ENCODE results near the gene PAOX. TPM values are rescaled to one million over a fixed set of nuclear protein-coding genes. Genes with fewer than 3 reads are reported as not detected.

The PAOX gene
- total and polyA plus RNA-seq, 2 of the 13 experiments (the other 11 are each of a cell fraction or from before 2014, with no cell fraction given), result 0.49 to 0.77 TPM

GRCh38 chr10:133347710-133348517 lies 31.1 kb upstream of the PAOX start (continued):
- TF ChIP-seq, protein P1, sequence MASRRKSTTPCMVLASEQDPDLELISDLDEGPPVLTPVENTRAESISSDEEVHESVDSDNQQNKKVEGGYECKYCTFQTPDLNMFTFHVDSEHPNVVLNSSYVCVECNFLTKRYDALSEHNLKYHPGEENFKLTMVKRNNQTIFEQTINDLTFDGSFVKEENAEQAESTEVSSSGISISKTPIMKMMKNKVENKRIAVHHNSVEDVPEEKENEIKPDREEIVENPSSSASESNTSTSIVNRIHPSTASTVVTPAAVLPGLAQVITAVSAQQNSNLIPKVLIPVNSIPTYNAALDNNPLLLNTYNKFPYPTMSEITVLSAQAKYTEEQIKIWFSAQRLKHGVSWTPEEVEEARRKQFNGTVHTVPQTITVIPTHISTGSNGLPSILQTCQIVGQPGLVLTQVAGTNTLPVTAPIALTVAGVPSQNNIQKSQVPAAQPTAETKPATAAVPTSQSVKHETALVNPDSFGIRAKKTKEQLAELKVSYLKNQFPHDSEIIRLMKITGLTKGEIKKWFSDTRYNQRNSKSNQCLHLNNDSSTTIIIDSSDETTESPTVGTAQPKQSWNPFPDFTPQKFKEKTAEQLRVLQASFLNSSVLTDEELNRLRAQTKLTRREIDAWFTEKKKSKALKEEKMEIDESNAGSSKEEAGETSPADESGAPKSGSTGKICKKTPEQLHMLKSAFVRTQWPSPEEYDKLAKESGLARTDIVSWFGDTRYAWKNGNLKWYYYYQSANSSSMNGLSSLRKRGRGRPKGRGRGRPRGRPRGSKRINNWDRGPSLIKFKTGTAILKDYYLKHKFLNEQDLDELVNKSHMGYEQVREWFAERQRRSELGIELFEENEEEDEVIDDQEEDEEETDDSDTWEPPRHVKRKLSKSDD (CRISPR knock-in tag; IDR thresholded peaks at IDR 0.05; ENCODE audit: low read depth), result no peak
- TF ChIP-seq ZNF879 (CRISPR knock-in tag; IDR thresholded peaks at IDR 0.05) (no peak), ZNF317 (CRISPR knock-in tag; IDR thresholded peaks at IDR 0.05) (0 out of 2 replicates have a peak, but pooled peaks have one; percentile 18), ZNF557 (CRISPR knock-in tag; IDR thresholded peaks at IDR 0.05) (no peak), ZNF776 (CRISPR knock-in tag; IDR thresholded peaks at IDR 0.05) (no peak), NR1H2 (CRISPR knock-in tag; IDR thresholded peaks at IDR 0.05; ENCODE audit: borderline replicate concordance, low read depth) (no peak), POLR2AphosphoS2 (IDR thresholded peaks at IDR 0.05; ENCODE audit: low read depth, low read length) (no peak), ZKSCAN8 (CRISPR knock-in tag; IDR thresholded peaks at IDR 0.05; ENCODE audit: borderline replicate concordance) (no peak), ZNF382 (CRISPR knock-in tag; IDR thresholded peaks at IDR 0.05; ENCODE audit: borderline replicate concordance) (no peak), ZNF335 (CRISPR knock-in tag; IDR thresholded peaks at IDR 0.05) (no peak), ARID2 (CRISPR knock-in tag; IDR thresholded peaks at IDR 0.05; ENCODE audit: borderline replicate concordance) (no peak)
- TF ChIP-seq, protein P2, sequence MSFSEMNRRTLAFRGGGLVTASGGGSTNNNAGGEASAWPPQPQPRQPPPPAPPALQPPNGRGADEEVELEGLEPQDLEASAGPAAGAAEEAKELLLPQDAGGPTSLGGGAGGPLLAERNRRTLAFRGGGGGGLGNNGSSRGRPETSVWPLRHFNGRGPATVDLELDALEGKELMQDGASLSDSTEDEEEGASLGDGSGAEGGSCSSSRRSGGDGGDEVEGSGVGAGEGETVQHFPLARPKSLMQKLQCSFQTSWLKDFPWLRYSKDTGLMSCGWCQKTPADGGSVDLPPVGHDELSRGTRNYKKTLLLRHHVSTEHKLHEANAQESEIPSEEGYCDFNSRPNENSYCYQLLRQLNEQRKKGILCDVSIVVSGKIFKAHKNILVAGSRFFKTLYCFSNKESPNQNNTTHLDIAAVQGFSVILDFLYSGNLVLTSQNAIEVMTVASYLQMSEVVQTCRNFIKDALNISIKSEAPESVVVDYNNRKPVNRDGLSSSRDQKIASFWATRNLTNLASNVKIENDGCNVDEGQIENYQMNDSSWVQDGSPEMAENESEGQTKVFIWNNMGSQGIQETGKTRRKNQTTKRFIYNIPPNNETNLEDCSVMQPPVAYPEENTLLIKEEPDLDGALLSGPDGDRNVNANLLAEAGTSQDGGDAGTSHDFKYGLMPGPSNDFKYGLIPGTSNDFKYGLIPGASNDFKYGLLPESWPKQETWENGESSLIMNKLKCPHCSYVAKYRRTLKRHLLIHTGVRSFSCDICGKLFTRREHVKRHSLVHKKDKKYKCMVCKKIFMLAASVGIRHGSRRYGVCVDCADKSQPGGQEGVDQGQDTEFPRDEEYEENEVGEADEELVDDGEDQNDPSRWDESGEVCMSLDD (CRISPR knock-in tag; IDR thresholded peaks at IDR 0.05; ENCODE audit: borderline replicate concordance), result peak; percentile 39; the same call in 1 of the 2 replicates
- TF ChIP-seq, protein P3, sequence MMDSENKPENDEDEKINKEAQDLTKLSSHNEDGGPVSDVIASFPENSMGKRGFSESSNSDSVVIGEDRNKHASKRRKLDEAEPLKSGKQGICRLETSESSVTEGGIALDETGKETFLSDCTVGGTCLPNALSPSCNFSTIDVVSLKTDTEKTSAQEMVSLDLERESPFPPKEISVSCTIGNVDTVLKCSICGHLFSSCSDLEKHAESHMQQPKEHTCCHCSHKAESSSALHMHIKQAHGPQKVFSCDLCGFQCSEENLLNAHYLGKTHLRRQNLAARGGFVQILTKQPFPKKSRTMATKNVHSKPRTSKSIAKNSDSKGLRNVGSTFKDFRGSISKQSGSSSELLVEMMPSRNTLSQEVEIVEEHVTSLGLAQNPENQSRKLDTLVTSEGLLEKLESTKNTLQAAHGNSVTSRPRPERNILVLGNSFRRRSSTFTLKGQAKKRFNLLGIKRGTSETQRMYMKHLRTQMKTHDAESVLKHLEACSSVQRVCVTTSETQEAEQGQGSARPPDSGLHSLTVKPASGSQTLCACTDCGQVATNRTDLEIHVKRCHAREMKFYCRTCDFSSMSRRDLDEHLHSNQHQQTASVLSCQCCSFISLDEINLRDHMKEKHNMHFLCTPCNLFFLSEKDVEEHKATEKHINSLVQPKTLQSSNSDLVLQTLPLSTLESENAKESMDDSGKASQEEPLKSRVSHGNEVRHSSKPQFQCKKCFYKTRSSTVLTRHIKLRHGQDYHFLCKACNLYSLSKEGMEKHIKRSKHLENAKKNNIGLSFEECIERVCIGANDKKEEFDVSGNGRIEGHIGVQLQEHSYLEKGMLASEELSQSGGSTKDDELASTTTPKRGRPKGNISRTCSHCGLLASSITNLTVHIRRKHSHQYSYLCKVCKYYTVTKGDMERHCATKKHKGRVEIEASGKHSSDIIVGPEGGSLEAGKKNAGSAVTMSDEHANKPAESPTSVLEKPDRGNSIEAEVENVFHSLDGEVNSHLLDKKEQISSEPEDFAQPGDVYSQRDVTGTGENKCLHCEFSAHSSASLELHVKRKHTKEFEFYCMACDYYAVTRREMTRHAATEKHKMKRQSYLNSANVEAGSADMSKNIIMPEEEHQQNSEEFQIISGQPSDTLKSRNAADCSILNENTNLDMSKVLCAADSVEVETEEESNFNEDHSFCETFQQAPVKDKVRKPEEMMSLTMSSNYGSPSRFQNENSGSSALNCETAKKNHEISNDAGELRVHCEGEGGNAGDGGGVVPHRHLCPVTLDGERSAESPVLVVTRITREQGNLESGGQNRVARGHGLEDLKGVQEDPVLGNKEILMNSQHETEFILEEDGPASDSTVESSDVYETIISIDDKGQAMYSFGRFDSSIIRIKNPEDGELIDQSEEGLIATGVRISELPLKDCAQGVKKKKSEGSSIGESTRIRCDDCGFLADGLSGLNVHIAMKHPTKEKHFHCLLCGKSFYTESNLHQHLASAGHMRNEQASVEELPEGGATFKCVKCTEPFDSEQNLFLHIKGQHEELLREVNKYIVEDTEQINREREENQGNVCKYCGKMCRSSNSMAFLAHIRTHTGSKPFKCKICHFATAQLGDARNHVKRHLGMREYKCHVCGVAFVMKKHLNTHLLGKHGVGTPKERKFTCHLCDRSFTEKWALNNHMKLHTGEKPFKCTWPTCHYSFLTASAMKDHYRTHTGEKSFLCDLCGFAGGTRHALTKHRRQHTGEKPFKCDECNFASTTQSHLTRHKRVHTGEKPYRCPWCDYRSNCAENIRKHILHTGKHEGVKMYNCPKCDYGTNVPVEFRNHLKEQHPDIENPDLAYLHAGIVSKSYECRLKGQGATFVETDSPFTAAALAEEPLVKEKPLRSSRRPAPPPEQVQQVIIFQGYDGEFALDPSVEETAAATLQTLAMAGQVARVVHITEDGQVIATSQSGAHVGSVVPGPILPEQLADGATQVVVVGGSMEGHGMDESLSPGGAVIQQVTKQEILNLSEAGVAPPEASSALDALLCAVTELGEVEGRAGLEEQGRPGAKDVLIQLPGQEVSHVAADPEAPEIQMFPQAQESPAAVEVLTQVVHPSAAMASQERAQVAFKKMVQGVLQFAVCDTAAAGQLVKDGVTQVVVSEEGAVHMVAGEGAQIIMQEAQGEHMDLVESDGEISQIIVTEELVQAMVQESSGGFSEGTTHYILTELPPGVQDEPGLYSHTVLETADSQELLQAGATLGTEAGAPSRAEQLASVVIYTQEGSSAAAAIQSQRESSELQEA (CRISPR knock-in tag; IDR thresholded peaks at IDR 0.05; ENCODE audit: not compliant biosample characterization), result no peak

All from HepG2 (cell line).